B cell (primary cell): Measurements from ENCODE around the gene HOXD3. TPM values are rescaled to one million over a fixed set of nuclear protein-coding genes. Genes with fewer than 3 reads are reported as not detected.

Experiments
- ATAC-seq: fragments of 200-7000 bp; cut with Tn5 transposase; one replicate; pipeline ENCODE4 v1.10.0; 2021; ENCODE audit warnings: low read depth, mild to moderate bottlenecking, moderate number of reproducible peaks, moderate library complexity
- CTCF ChIA-PET: fragments of 350-600 bp; sonication (Branson Sonifier 250); formaldehyde crosslinking; loops from one replicate; lab custom pipeline; 2021; ENCODE audit warnings: antibody characterized with exemption, inconsistent platforms; lab: Charles Lee
- POLR2A ChIA-PET: fragments of 350-600 bp; sonication (Branson Sonifier 250); formaldehyde crosslinking; loops from one replicate; lab custom pipeline; 2021; ENCODE audit warnings: antibody characterized with exemption; lab: Charles Lee
- DNase-seq: peaks from one replicate; pipeline ENCODE4 v3.0.0; 2013
- H2AFZ ChIP-seq: 2 replicates; pipeline ENCODE4 v1.6.1; 2012; ENCODE audit warnings: mild to moderate bottlenecking, low read depth, low read length; ENCODE audit not compliant: insufficient read depth, poor library complexity, severe bottlenecking
- H3K27ac ChIP-seq, 2 donors: 1 replicate in 1 of 2; 2 replicates in 1 of 2; pipeline ENCODE4 v1.5.1; 2012 to 2013; ENCODE audit warnings: low read length in 2 of 2, mild to moderate bottlenecking in 2 of 2, moderate library complexity in 1 of 2
- H3K27me3 ChIP-seq, 4 experiments: fragments of 200-600 bp in 1 of 4; sonication (generic) in 1 of 4; replicated peaks in 1 of 4; 1 replicate in 2 of 4; 2 replicates in 2 of 4; pipeline versions ENCODE4 v1.6.1 to v1.7.0; 2013 to 2016; ENCODE audit warnings: low read length in 3 of 4, mild to moderate bottlenecking in 2 of 4, mixed read lengths in 1 of 4, moderate library complexity in 1 of 4; ENCODE audit not compliant: insufficient read depth in 4 of 4, control insufficient read depth in 3 of 4; ENCODE audit errors: control extremely low read depth in 1 of 4
- H3K36me3 ChIP-seq, 2 experiments: replicated peaks in 1 of 2; 1 replicate in 1 of 2; 2 replicates in 1 of 2; pipeline versions ENCODE4 v1.6.1 to v1.7.1; 2013; ENCODE audit warnings: low read length in 1 of 2; ENCODE audit not compliant: insufficient read depth in 2 of 2, control insufficient read depth in 1 of 2; ENCODE audit errors: control extremely low read depth in 1 of 2, extremely low read depth in 1 of 2
- H3K4me1 ChIP-seq, 2 donors: fragments of 200-600 bp in 1 of 2; sonication (generic) in 1 of 2; 1 replicate in 1 of 2; 2 replicates in 1 of 2; pipeline versions ENCODE4 v1.5.1 to v1.6.1; 2013 to 2017; ENCODE audit warnings: low read length in 2 of 2; ENCODE audit not compliant: control insufficient read depth in 2 of 2, insufficient read depth in 2 of 2
- H3K4me2 ChIP-seq: replicated peaks from 2 replicates; pipeline ENCODE3; 2012; ENCODE audit warnings: mild to moderate bottlenecking, low read depth, low read length; ENCODE audit not compliant: poor library complexity, severe bottlenecking
- H3K4me3 ChIP-seq, 5 experiments: fragments of 200-600 bp in 1 of 5; sonication (generic) in 1 of 5; 1 replicate in 3 of 5; 2 replicates in 2 of 5; pipeline versions ENCODE4 v1.5.1 to v1.7.0; 2011 to 2016; ENCODE audit warnings: low read length in 4 of 5, mild to moderate bottlenecking in 4 of 5, low read depth in 2 of 5, control low read depth in 1 of 5, moderate library complexity in 1 of 5; ENCODE audit not compliant: insufficient read depth in 1 of 5; ENCODE audit errors: control extremely low read depth in 1 of 5, extremely low read depth in 1 of 5
- H3K79me2 ChIP-seq: fragments of 200-600 bp; sonication (generic); one replicate; pipeline ENCODE4 v1.6.0; 2016; ENCODE audit warnings: low read length; ENCODE audit not compliant: control insufficient read depth, insufficient read depth
- H3K9ac ChIP-seq: fragments of 200-600 bp; sonication (generic); 2 replicates; pipeline ENCODE4 v1.6.1; 2017; ENCODE audit warnings: mild to moderate bottlenecking, low read length, moderate library complexity
- H3K9me3 ChIP-seq, 3 donors: one replicate each; pipeline versions ENCODE4 v1.6.1 to v1.7.1; 2013; ENCODE audit warnings: low read length in 2 of 3; ENCODE audit not compliant: control insufficient read depth in 2 of 3, insufficient read depth in 1 of 3; ENCODE audit errors: control extremely low read depth in 1 of 3
- H4K20me1 ChIP-seq: 2 replicates; pipeline ENCODE4 v1.6.0; 2012; ENCODE audit warnings: mild to moderate bottlenecking, low read length; ENCODE audit not compliant: insufficient read depth, control insufficient read depth, poor library complexity, severe bottlenecking
- H3K27ac Mint-ChIP-seq: one replicate; pipeline ENCODE4 v1.8.0; 2021; ENCODE audit warnings: mixed read lengths
- H3K27me3 Mint-ChIP-seq: one replicate; pipeline ENCODE4 v1.8.0; 2021; ENCODE audit warnings: mixed read lengths
- H3K4me1 Mint-ChIP-seq: one replicate; pipeline ENCODE4 v1.8.0; 2021; ENCODE audit warnings: mixed read lengths
- H3K4me3 Mint-ChIP-seq: one replicate; pipeline ENCODE4 v1.8.0; 2021; ENCODE audit warnings: mixed read lengths
- H3K9me3 Mint-ChIP-seq: one replicate; pipeline ENCODE4 v1.8.0; 2022; ENCODE audit warnings: mixed read lengths; ENCODE audit not compliant: insufficient read depth
- CTCF ChIP-seq: fragments of 200-600 bp; IDR thresholded peaks from one replicate; pipeline ENCODE4 v1.8.0; 2022; ENCODE audit warnings: antibody characterized with exemption, mild to moderate bottlenecking
- EZH2 ChIP-seq: IDR thresholded peaks from 2 replicates; pipeline ENCODE4 v1.6.1; 2012; ENCODE audit warnings: borderline replicate concordance, low read depth, mild to moderate bottlenecking, moderate library complexity, low read length; ENCODE audit not compliant: insufficient read depth, poor library complexity, severe bottlenecking
- whole genome bisulfite sequencing: methylation state at CpG from one replicate; pipeline ENCODE4 v1.1.5; 2013; ENCODE audit warnings: missing lambda C conversion rate; ENCODE audit not compliant: insufficient coverage; 5-methylcytosine and 5-hydroxymethylcytosine counted together
- intact Hi-C: fragments of 100-400 bp; cut with micrococcal nuclease; formaldehyde crosslinking; loops from one replicate; pipeline ENCODE4 v1.10.0; 2022
- polyA plus RNA-seq: library from polyadenylated mRNA; depleted of rRNA; stranded (reverse); fragments of >200 nt; gene quantifications from 2 replicates; pipeline ENCODE4 v1.2.3, GENCODE V29; 2012
- small RNA-seq: library from RNA; depleted of rRNA; stranded (forward); fragments of <200 nt; gene quantifications from one replicate; pipeline ENCODE3, GENCODE V24; 2012; ENCODE audit warnings: low replicate concordance, low read depth; ENCODE audit not compliant: insufficient read length
- total RNA-seq, 2 donors: library from RNA; stranded (reverse); fragments of 120-200 nt in 1 of 2; gene quantifications; 1 replicate in 1 of 2; 2 replicates in 1 of 2; pipeline versions ENCODE4 v1.2.3 to v1.2.4, GENCODE V29; 2013 to 2022

HOXD3 gene
- total and polyA plus RNA-seq, 2 donors (not counting 1 experiment from before 2014, with no cell fraction given): not detected

GRCh38 chr2:176212276-176212675 lies 55.2 kb downstream of the HOXD3 start:
- H3K4me2 ChIP-seq: no peak overlapping the region
- no peak overlapping the region for H3K4me3 ChIP-seq
- no peak overlapping the region for H3K27ac ChIP-seq
- H3K36me3 ChIP-seq: no peaks in the 10 kb centered on the region
- ChIA-PET CTCF (no interaction called here), POLR2A (no interaction called here)
- H3K27me3 ChIP-seq: peaks cover 0 to 6% (median 0%) of the 10 kb centered on the region in 4 experiments
- H3K9me3 Mint-ChIP-seq: no peaks in the 10 kb centered on the region
- no peak overlapping the region for H3K27ac Mint-ChIP-seq
- H2AFZ ChIP-seq: no peak overlapping the region
- no peaks in the 10 kb centered on the region for H4K20me1 ChIP-seq
- ATAC-seq: no peak
- H3K4me1 Mint-ChIP-seq: no peaks in the 10 kb centered on the region
- no peaks in the 10 kb centered on the region for H3K79me2 ChIP-seq
- H3K9me3 ChIP-seq: peaks cover 0 to 3% (median 0%) of the 10 kb centered on the region in 3 donors
- TF ChIP-seq EZH2 (no peak), CTCF (no peak)
- peaks cover 26% of the 10 kb centered on the region for H3K27me3 Mint-ChIP-seq
- no peaks in the 10 kb centered on the region for H3K4me1 ChIP-seq
- no peak for DNase-seq
- H3K4me3 Mint-ChIP-seq: no peak overlapping the region
- H3K9ac ChIP-seq: no peak overlapping the region
- intact Hi-C loops: loop anchor here (10.0 kb wide), 1 partner anchor 1803 kb away; no protein-coding TSS in a partner anchor

GRCh38 chr2:176213406-176213805 lies 56.3 kb downstream of the HOXD3 start:
- no peaks in the 10 kb centered on the region for H4K20me1 ChIP-seq
- no peak overlapping the region for H2AFZ ChIP-seq
- WGBS: no CpG with 5 or more reads among the region's 1 CpG
- H3K36me3 ChIP-seq: no peaks in the 10 kb centered on the region
- TF ChIP-seq EZH2: no peak
- TF ChIP-seq CTCF: no peak
- H3K9ac ChIP-seq: no peak overlapping the region
- Mint-ChIP-seq H3K9me3 (no peaks in the 10 kb centered on the region), H3K4me3 (no peak overlapping the region), H3K4me1 (no peaks in the 10 kb centered on the region), H3K27me3 (peaks cover 26% of the 10 kb centered on the region), H3K27ac (no peak overlapping the region)
- H3K9me3 ChIP-seq: peaks cover 0 to 5% (median 0%) of the 10 kb centered on the region in 3 donors
- ATAC-seq (no peak), DNase-seq (no peak)
- no peak overlapping the region for H3K4me3 ChIP-seq
- no peaks in the 10 kb centered on the region for H3K79me2 ChIP-seq
- H3K27me3 ChIP-seq: peaks cover 0 to 6% (median 0%) of the 10 kb centered on the region in 4 experiments
- POLR2A ChIA-PET: no interaction called here
- CTCF ChIA-PET: no interaction called here
- intact Hi-C loops: loop anchor here (10.0 kb wide), 1 partner anchor 1801 kb away; no protein-coding TSS in a partner anchor
- no peak overlapping the region for H3K4me2 ChIP-seq
- H3K4me1 ChIP-seq: no peaks in the 10 kb centered on the region
- no peak overlapping the region for H3K27ac ChIP-seq

Small RNAs within 50 kb of the gene (small RNA-seq; reads per million reads assigned to genes)
- gene MIR10B: not detected

Other genes with a start within 250 kb of the HOXD3 start
- gene LNPK, start 155.0 kb upstream of the HOXD3 start, total RNA-seq: 15.9 and 16.7 TPM in 2 replicates
- gene LNPK, start 155.0 kb upstream of the HOXD3 start, polyA plus RNA-seq: 3.2 and 4.1 TPM in 2 replicates
- gene EVX2, start 73.3 kb upstream of the HOXD3 start, total RNA-seq: not detected in 2 replicates
- gene EVX2, start 73.3 kb upstream of the HOXD3 start, polyA plus RNA-seq: not detected in 2 replicates
- not detected in 2 replicates for gene HOXD13, start 64.6 kb upstream of the HOXD3 start, total RNA-seq
- gene HOXD13, start 64.6 kb upstream of the HOXD3 start, polyA plus RNA-seq: not detected in 2 replicates
- not detected in 2 replicates for gene HOXD12, start 57.5 kb upstream of the HOXD3 start, total RNA-seq
- not detected in 2 replicates for gene HOXD12, start 57.5 kb upstream of the HOXD3 start, polyA plus RNA-seq
- not detected in 2 replicates for gene HOXD11, start 50.0 kb upstream of the HOXD3 start, total RNA-seq
- not detected in 2 replicates for gene HOXD11, start 50.0 kb upstream of the HOXD3 start, polyA plus RNA-seq
- gene HOXD10, start 40.5 kb upstream of the HOXD3 start, total RNA-seq: not detected in 2 replicates
- not detected in 2 replicates for gene HOXD10, start 40.5 kb upstream of the HOXD3 start, polyA plus RNA-seq
- gene HOXD9, start 34.6 kb upstream of the HOXD3 start, total RNA-seq: not detected in 2 replicates
- gene HOXD9, start 34.6 kb upstream of the HOXD3 start, polyA plus RNA-seq: not detected in 2 replicates
- not detected in 2 replicates for gene HOXD8, start 27.6 kb upstream of the HOXD3 start, total RNA-seq
- not detected in 2 replicates for gene HOXD8, start 27.6 kb upstream of the HOXD3 start, polyA plus RNA-seq
- not detected in 2 replicates for gene HOXD4, start 5.8 kb upstream of the HOXD3 start, total RNA-seq
- not detected in 2 replicates for gene HOXD4, start 5.8 kb upstream of the HOXD3 start, polyA plus RNA-seq
- not detected in 2 replicates for gene HOXD1, start 31.4 kb downstream of the HOXD3 start, total RNA-seq
- not detected in 2 replicates for gene HOXD1, start 31.4 kb downstream of the HOXD3 start, polyA plus RNA-seq
- gene MTX2, start 112.1 kb downstream of the HOXD3 start, total RNA-seq: 9.5 and 11.5 TPM in 2 replicates
- gene MTX2, start 112.1 kb downstream of the HOXD3 start, polyA plus RNA-seq: 11.2 and 12.0 TPM in 2 replicates